ENCODE measurements around the gene CEP152. TPM values are rescaled to one million over a fixed set of nuclear protein-coding genes. Genes with fewer than 3 reads are reported as not detected.

The CEP152 gene
- total RNA-seq, 2 donors from 2014 or later: 3.3 to 6.5 TPM

DNA sequence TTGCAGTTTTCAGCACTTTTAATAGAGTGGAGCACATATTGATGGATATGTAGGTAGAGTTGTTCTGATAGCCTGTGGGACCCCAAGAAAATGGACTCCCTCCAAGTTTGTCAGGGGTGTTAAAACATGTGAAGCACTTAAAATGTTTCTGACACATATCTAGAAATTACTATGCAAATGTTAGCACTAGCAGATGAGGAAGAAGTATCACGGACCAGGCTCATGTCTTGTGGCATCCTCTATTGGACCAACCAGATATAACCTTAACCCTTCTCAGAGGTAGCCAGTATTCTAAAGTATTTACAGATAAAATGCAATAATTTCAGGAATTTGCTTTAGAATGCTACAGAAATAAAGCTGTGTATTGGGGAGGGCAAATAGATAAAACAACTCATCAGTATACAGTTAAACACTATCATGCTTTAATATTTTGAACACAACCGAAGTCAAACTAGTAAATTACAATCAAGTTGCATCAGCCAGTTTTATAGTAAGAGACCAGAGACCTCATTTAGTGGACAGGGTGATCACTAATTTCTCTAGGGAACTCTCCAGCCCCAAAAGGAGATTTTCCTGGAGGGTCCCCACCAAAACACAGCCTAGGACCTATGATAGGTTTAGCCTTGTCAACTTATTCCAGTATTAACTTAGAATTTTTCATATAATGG, 108.2 kb downstream of the CEP152 start:
- Histone ChIP-seq H3K27me3 (replicated peaks; ENCODE audit: insufficient read depth) (no peaks in the 10 kb centered on the region), H3K4me1 (ENCODE audit: control insufficient read depth in 1 of 2, low read depth in 2 of 2) (no peaks in the 10 kb centered on the region), H3K36me3 (no peaks in the 10 kb centered on the region), H3K27ac (no peak overlapping the region), H3K4me3 (no peak overlapping the region), H3K9me3 (no peaks in the 10 kb centered on the region)
- DNase-seq (ENCODE audit: low spot score): no peak
- TF ChIP-seq, protein P1, sequence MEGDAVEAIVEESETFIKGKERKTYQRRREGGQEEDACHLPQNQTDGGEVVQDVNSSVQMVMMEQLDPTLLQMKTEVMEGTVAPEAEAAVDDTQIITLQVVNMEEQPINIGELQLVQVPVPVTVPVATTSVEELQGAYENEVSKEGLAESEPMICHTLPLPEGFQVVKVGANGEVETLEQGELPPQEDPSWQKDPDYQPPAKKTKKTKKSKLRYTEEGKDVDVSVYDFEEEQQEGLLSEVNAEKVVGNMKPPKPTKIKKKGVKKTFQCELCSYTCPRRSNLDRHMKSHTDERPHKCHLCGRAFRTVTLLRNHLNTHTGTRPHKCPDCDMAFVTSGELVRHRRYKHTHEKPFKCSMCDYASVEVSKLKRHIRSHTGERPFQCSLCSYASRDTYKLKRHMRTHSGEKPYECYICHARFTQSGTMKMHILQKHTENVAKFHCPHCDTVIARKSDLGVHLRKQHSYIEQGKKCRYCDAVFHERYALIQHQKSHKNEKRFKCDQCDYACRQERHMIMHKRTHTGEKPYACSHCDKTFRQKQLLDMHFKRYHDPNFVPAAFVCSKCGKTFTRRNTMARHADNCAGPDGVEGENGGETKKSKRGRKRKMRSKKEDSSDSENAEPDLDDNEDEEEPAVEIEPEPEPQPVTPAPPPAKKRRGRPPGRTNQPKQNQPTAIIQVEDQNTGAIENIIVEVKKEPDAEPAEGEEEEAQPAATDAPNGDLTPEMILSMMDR (IDR thresholded peaks at IDR 0.05): no peak
- no peak for ATAC-seq (ENCODE audit: insufficient number of reproducible peaks, low FRiP score, low read depth)

GRCh38 chr15:48696627-48697312, 114.1 kb downstream of the CEP152 start:
- peaks cover 0 to 6% of the 10 kb centered on the region in 2 donors for H3K4me1 ChIP-seq (ENCODE audit: control insufficient read depth in 1 of 2, low read depth in 2 of 2)
- DNase-seq (ENCODE audit: low spot score) (no peak), ATAC-seq (ENCODE audit: insufficient number of reproducible peaks, low FRiP score, low read depth) (no peak)
- no peaks in the 10 kb centered on the region for H3K9me3 ChIP-seq
- no peaks in the 10 kb centered on the region for H3K36me3 ChIP-seq
- no peak overlapping the region for H3K27ac ChIP-seq
- H3K27me3 ChIP-seq (replicated peaks; ENCODE audit: insufficient read depth): no peaks in the 10 kb centered on the region
- H3K4me3 ChIP-seq: no peak overlapping the region
- TF ChIP-seq, protein P1 (IDR thresholded peaks at IDR 0.05): no peak

DNA sequence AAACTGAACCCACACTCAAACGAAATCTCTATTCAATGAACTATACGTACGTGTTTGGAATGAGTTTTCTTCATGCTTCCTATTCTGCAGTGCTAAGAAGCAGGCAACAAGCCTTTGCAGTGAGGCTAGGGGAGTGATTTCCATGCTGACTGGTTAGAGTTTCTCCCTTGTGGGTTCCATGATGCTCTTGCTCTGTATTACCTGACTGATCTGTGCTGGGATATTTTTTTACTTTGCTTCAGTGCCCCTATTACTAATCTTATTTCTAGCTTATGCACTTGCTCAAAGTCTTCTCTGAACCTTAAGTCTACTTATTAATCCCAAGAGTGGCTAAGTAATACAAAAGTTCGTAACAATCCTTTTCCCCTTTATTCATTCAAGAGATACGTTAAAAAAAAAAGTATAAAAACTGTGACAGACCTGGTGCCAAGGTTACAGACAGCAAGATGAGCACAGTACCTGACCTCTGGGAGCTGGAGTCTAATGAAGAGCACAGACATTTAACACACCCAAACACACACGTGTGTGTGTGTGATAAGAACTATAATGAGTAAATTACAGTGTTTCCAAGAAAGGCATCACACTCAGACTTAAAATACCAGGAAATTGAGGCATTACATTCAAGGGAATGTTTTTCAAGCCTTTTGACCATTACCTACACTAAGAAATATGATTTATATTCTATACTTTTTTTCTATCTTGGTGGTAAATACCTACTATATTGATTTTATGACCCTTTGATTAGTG, 114.9 kb downstream of the CEP152 start:
- TF ChIP-seq, protein P1 (IDR thresholded peaks at IDR 0.05): no peak
- DNase-seq (ENCODE audit: low spot score): no peak

GRCh38 chr15:48695088-48695826, 115.6 kb downstream of the CEP152 start:
- H3K36me3 ChIP-seq: no peaks in the 10 kb centered on the region
- DNase-seq (ENCODE audit: low spot score) (no peak), ATAC-seq (ENCODE audit: insufficient number of reproducible peaks, low FRiP score, low read depth) (no peak)
- no peaks in the 10 kb centered on the region for H3K9me3 ChIP-seq
- TF ChIP-seq, protein P1 (IDR thresholded peaks at IDR 0.05): no peak
- no peaks in the 10 kb centered on the region for H3K27me3 ChIP-seq (replicated peaks; ENCODE audit: insufficient read depth)
- H3K4me3 ChIP-seq: no peak overlapping the region
- H3K4me1 ChIP-seq (ENCODE audit: control insufficient read depth in 1 of 2, low read depth in 2 of 2): peaks cover 0 to 6% of the 10 kb centered on the region in 2 donors
- H3K27ac ChIP-seq: no peak overlapping the region

More for the DNA sequence above, 114.9 kb downstream of the CEP152 start:
- no peak overlapping the region for H3K27ac ChIP-seq
- no peaks in the 10 kb centered on the region for H3K27me3 ChIP-seq (replicated peaks; ENCODE audit: insufficient read depth)
- no peaks in the 10 kb centered on the region for H3K36me3 ChIP-seq
- no peak overlapping the region for H3K4me3 ChIP-seq
- peaks cover 0 to 6% of the 10 kb centered on the region in 2 donors for H3K4me1 ChIP-seq (ENCODE audit: control insufficient read depth in 1 of 2, low read depth in 2 of 2)
- H3K9me3 ChIP-seq: no peaks in the 10 kb centered on the region
- no peak for ATAC-seq (ENCODE audit: insufficient number of reproducible peaks, low FRiP score, low read depth)
